NOMO-1 (cell line): ENCODE results near the gene ACOX2.

Experiments
- DNase-seq, 2 experiments: peaks; one replicate each; lab custom pipeline; 2025; ENCODE audit not compliant: unreplicated experiment in 2 of 2; lab: John Stamatoyannopoulos, UW

Gene ACOX2

GRCh38 chr3:58514405-58514804 is 22.6 kb downstream of the ACOX2 start:
- DNase-seq = no peak

GRCh38 chr3:58508437-58508836 is 28.6 kb downstream of the ACOX2 start:
- DNase-seq = no peak

DNA sequence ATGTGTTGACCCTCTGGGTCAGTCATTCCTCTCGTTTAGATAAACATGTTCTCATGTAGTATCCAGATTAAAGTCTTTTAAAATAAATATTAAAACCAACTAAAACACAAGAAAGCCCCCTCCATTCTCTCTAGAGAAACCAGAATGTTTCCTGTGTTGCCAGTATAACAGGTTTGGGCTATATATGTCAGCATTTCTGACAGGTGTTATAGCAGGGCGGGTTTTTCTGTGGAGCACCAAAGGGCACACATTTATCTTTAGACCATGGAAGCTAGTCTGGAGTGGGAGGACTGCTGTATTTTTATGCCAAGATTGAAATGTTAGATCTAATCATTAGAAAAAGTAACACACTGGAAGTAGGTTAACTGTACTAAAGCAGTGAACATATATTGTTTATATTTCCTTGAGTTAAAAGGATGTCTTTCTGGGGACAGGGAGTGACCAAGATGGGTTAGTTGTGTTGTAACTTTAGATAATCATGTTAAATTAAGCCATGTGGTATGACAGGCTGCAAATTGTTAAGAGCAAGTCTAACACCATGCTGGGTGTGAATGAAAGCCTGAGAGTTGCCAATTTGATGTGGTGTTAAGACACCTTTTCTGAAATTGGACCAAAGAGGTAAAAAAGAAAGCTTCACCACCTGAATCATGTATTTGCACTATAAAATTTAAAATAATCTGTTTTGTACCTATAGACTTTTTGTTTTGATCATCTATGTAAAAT is 29.5 kb downstream of the ACOX2 start:
- no peak for DNase-seq

GRCh38 chr3:58502872-58503271 is 34.1 kb downstream of the ACOX2 start:
- peak; percentile 33 to 69 for DNase-seq

DNA sequence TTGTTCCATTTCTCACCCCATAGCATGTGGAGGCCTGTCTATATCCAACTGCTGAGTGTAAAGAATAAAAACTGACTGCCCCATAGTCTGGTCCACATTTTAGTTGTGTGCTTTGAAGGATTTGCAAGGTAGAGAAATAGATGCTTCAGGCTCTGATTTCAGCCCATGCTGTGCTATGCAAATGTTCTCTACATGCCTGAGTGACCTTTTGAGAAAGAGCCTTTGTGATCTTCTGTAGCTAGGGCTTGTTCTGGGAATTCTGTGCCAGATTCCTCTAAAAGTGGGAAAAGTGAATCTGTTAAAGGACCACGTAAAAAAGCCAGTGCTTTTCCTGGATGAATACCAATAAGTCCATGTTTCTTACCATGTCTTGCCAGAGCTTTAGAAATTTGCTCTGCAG is 39.9 kb downstream of the ACOX2 start:
- no peak for DNase-seq

DNA sequence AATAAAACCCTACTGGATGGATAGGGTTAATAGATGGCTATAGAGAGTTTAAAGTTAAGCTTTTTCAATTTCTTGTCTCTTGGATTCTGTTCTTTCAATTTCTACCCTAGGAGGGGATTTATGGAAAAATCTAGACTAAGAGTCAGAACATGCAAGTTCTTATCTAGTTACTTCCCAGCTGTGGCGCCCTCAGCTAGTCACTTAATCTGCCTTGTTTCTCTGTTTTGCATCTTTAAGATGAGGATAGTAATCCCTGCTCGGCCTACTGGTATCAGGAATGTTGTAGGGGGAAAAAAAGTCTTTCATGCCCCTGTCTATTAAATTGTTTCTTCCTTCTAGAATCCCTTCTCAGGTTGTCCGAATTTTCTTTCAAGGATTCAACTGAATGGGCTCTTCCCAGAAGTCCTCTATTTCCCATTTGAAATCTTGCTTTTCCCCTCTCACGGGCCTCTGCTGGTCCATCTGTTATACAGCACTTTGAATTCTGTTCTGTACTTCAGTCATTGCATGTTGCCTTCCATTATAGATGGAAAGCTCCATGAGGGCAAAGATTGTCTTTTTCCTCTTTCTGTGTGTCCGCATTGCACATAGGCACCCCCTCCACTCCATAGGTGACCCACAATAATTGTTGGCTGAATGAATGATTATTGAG is 40.7 kb downstream of the ACOX2 start:
- no peak for DNase-seq

DNA sequence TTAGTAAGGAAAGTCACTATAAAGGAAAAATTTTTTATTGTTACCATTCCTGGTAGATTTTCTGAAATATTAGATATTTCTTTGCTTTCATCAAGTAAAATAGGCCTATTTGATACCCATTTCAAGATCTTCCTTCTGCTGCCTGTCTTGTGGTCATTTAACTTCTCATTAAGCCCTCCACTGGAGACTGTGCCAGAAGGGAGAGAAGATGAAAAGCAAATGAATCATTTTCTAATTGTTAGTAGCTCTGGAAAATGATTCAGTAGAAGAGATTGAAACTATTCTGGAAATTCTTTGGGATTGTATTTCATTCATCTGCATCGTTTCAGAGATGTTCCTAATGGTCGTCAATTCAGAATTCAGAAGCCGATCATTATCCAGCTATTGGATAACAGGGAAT is 41.9 kb downstream of the ACOX2 start:
- no peak for DNase-seq

DNA sequence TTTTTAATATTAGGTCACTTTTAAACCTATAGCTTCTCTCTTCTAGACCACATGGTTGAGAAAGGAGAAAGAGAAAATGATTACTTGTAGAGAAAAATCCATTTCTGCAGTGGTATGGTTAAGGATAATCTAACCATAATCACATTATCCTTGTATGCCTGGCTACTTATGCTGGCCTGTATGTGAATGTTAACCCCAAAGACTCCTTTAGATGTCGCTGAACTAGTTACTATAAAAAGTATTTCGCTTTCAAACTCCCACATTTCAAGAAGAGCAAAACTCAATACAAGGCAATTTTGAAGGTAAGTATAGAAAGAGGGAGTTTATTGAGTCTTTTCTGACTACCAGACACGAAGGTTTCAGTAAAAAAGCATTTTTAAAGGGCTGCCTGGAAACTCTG is 42.9 kb downstream of the ACOX2 start:
- DNase-seq = no peak

DNA sequence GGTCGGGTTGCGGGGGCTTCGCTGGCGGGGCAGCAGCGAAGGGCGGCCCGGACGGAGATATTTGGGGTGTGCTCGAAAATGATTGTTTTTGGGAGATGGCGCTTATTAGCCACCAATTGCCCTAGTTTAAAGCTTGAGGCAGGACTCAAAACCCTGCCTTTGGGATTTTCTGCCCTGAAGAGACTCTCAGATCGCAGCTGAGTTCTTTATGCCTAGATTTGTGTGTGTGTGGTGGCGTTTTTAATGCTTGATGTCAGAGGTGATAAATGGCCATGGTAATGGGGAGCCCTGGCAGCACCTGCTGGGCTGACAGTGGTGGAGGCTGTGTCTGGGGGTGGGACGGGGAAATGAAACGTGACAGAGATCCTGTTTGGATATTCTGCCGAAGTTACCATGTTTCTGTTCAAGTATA is 44.5 kb downstream of the ACOX2 start:
- peak; percentile 15 to 17 for DNase-seq

- DNase-seq = peak; percentile 85 to 97
Measured at GRCh38 chr3:58491506-58492402, 45.2 kb downstream of the ACOX2 start, which contains the start of gene KCTD6. Gene KCTD6 (plus strand): TSS chr3:58492096. CDS start chr3:58498756, 6,660 bp downstream.

DNA sequence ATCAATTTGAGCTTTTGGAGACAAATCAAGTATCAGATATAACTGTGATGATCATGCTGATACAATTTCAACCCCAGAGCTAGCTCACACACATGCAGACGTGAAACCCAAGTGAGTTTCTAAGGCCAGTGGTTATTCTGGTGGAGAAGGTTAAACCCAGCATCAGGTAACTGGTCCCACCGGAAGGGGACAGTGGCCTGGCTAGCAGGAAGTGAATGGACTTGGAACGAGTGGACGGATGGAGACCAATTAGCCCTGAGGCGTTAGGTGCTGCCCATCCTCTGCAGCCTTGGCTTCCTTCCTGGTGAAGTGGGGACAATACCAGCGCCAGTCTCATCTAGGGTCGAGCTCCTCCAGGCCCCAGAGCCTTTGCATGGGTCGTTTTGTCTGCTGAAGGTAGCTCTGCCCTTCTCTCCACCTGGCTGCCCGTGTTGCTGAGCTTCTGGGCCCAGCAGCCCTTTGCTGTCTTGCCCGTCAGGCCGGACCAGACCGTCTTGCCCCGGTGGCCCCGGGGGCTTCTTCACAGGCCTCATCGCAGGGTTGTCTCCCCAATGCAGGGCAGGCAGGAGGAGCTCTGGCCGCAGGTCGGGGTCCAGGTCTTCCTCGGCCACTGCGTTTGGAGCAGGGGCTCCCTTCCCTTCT is 46.0 kb downstream of the ACOX2 start:
- no peak for DNase-seq

DNA sequence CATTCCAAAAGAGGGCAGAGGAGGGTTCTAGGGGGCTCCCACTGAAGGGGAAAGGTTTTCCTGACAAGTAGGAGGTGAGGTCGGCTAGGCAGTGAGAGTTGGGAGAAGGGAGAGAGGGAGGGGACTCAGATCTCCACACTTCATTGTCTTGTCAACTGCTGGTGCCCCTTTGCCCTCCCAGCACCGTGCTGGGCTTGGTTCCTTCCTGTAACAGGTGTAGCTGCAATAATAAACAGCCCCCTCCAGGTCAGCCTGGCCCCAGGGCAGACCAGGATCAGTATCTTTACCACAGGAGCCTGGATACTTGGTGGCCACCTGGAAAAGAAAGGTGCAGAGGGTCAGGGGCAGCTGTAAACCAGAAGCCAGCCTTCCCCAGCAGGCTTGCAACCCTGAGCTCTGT is 48.0 kb downstream of the ACOX2 start:
- DNase-seq = no peak

DNA sequence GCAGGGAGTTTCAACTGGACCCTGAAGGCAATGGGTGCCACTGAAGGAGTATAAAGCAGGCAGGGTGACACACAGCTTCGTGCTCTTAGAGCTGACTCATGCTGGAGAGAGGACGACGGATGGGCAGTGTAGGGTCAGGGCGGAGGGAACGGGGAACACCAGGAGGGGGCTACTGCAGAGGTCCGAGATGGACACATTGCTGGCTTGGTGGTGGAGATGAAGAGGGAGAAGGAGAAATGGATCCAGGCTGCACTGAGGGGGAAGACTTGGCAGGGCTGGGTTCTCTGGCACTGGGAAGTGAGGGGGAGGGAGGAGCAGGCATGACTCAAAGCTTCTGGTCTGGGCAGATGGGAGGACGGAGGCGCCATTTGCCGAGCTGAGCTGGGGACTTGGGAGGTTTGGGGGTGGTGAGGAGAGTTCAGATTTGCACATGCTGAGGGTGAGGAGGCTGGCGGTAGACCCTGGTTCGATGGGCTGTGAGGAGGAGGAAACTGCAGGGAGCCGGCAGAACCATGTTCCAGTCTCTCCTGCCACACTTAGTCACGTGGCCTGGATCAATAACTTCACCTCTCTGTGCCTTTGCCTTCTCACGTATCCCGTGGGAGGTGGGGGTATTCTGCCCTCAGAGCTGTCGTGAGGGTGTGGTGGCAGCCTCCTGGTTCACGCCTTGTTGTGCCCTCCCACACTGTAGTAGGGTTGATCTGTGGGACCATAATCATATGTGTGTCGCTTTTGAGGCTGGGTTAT is 49.7 kb downstream of the ACOX2 start:
- DNase-seq = no peak

GRCh38 chr3:58485801-58486435 is 51.1 kb downstream of the ACOX2 start:
- DNase-seq = peak in 1 of 2 experiments; percentile 12

- DNase-seq = no peak
Measured at GRCh38 chr3:58484722-58485069, 52.3 kb downstream of the ACOX2 start.

DNA sequence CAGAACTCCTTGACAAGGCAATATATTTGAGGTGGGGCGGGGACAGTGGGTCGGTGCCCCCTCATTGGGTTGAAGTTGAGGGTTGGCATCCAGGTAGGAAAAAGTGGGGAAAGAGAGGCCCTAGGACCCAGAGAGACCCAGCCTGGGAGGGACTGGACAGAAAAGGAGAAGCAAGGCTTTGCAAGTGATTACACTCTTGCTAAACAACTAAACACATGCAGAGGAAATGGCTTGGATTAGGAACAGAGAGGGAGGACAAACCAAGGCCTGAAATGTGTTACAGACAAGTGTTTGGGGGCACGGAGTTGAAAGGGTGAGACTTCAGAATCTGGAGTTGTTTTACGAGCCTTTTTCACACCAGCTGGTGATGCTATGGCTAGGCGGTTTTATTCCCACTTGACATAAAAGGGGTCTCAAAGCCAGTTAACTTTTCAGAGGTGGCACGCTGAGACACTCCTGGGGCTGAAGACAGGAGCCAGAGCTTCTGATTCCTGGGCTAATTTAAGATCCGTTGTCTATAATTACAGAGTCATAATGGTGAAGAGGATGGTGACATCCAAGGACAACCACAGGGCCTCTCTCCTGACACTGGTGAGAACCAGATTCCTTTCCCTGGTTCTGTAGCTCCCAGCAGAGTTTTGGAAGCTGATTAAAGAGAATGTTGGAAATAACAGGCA is 52.8 kb downstream of the ACOX2 start:
- DNase-seq = peak; percentile 46 to 72

DNA sequence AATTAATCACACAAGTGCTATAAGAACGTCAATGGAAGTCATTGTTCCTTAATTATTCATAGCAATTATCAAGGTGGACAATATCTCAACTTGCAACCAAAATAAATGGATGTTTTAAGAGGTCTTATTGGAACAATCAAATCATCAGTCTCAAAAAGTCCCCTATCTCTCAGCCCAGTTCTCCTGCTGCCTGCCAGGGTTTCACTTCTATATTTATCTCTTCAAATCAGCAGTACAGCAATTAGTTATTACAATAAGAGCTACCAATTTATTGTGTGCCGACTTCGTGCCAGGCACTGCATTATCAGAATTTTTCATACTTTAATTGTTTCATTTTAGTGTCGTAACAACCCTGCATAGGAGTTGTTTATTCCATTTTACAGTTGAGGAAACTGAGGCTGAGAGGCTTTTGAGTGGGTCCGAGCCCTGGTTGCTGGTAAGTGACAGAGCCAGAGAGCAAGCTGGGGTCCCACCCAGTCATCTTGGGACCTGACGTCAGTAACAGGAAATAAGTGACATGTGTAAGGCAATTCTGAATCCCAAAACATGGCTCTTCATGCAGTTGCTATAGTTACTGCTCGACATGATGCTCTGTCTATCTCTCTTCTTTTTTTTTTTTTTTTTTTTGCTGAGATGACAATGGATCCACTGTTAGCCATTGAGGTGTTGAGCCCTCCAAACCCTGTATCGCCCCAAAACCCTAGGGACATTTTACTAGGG is 53.9 kb downstream of the ACOX2 start:
- DNase-seq = peak; percentile 7 to 62

GRCh38 chr3:58480309-58480708 is 56.7 kb downstream of the ACOX2 start:
- no peak for DNase-seq

GRCh38 chr3:58478781-58479180 is 58.2 kb downstream of the ACOX2 start:
- peak in 1 of 2 experiments; percentile 15 for DNase-seq
